Mammary epithelial cell (primary cell): ENCODE results near the gene REXO4.

ENCODE experiments used
- CTCF ChIP-seq, 2 donors: IDR thresholded peaks in 1 of 2; conservative IDR thresholded peaks in 1 of 2; 2 replicates each; pipeline ENCODE4 v1.5.1; 2011 to 2012; ENCODE audit warnings: inconsistent platforms in 2 of 2, low read length in 2 of 2, mild to moderate bottlenecking in 2 of 2, control low read depth in 1 of 2, low read depth in 1 of 2; ENCODE audit not compliant: insufficient read depth in 1 of 2; ENCODE audit errors: extremely low read depth in 1 of 2
- EZH2 ChIP-seq: IDR thresholded peaks from 2 replicates; pipeline ENCODE4 v1.6.1; 2012; ENCODE audit warnings: low read length, inconsistent platforms, borderline replicate concordance

- TF ChIP-seq CTCF (conservative IDR thresholded peaks at IDR 0.05 in 1 of 2, IDR thresholded peaks at IDR 0.05 in 1 of 2; ENCODE audit: extremely low read depth in 1 of 2, insufficient read depth in 1 of 2, low read depth in 1 of 2, low read length in 2 of 2) (no peak), EZH2 (no peak)
These were observed 46.8 kb upstream of the REXO4 start for GRCh38 chr9:133464638-133465037.
